Measurements from ENCODE around the gene GAB2.

GAB2 gene

DNA sequence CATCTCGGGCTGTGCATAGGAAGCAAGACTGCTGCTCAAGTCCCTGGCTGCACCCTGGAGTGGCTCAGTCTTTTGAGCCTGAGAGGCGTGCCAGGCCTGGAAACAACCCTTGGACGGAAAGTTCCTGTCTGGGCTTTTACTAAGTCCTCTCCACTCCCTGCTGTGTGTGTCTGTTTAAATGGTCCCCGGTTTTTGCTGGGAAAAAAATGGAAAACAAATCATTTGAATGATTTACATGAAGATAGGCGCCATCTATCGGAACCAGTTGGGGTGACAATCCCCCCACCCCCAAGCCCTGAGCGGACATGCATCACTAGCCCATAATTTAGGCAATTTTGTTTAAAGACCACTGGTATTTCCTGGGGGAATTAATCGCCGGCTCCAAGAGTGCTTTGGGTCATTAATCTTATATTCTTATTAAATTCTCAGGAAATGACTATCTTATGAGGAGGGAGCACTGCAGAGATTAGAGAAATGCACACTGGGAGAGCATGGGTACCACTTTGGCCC, 2.7 kb upstream of the GAB2 start:
- Histone ChIP-seq H3K9me3 (ENCODE audit: control insufficient read depth, insufficient read depth, low read depth, low read length) (no peaks in the 10 kb centered on the region), H3K27ac (ENCODE audit: extremely low read depth, low read depth, low read length) (no peak overlapping the region), H3K4me3 (ENCODE audit: low read depth, low read length) (no peak overlapping the region), H3K4me1 (ENCODE audit: control insufficient read depth, insufficient read depth, low read length) (no peaks in the 10 kb centered on the region; the same call in 1 of the 2 replicates), H3K36me3 (ENCODE audit: control insufficient read depth in 2 of 2, insufficient read depth in 1 of 2, low read length in 2 of 2) (no peaks in the 10 kb centered on the region)
- POLR2A ChIA-PET = no interaction called here
- CTCF ChIA-PET = interaction anchor here (0.6 to 9.6 kb wide), 10 partner anchors 10 to 647 kb away, joined by 3 to 52 read pairs (median 4); no protein-coding TSS in a partner anchor
- TF ChIP-seq ZNF221 (tag by site-specific recombination; IDR thresholded peaks at IDR 0.05; ENCODE audit: borderline replicate concordance) (no peak), ZNF654 (tag by site-specific recombination; IDR thresholded peaks at IDR 0.05; ENCODE audit: low read depth) (peak; percentile 10; the same call in 1 of the 2 replicates), PRDM1 (tag by site-specific recombination; IDR thresholded peaks at IDR 0.05) (peak; percentile 8; the same call in 1 of the 2 replicates), IKZF3 (tag by site-specific recombination; IDR thresholded peaks at IDR 0.05) (0 out of 2 replicates have a peak, but pooled peaks have one; percentile 12), ZBTB17 (tag by site-specific recombination; IDR thresholded peaks at IDR 0.05) (no peak), ZNF175 (tag by site-specific recombination; IDR thresholded peaks at IDR 0.05) (no peak), ZNF76 (tag by site-specific recombination; IDR thresholded peaks at IDR 0.05; ENCODE audit: borderline replicate concordance, low read depth) (no peak), ZNF776 (tag by site-specific recombination; IDR thresholded peaks at IDR 0.05; ENCODE audit: borderline replicate concordance) (no peak), ZNF621 (tag by site-specific recombination; IDR thresholded peaks at IDR 0.05) (no peak)
- TF ChIP-seq, protein P1, sequence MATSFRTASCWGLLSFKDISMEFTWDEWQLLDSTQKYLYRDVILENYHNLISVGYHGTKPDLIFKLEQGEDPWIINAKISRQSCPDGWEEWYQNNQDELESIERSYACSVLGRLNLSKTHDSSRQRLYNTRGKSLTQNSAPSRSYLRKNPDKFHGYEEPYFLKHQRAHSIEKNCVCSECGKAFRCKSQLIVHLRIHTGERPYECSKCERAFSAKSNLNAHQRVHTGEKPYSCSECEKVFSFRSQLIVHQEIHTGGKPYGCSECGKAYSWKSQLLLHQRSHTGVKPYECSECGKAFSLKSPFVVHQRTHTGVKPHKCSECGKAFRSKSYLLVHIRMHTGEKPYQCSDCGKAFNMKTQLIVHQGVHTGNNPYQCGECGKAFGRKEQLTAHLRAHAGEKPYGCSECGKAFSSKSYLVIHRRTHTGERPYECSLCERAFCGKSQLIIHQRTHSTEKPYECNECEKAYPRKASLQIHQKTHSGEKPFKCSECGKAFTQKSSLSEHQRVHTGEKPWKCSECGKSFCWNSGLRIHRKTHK (tag by site-specific recombination; IDR thresholded peaks at IDR 0.05) = no peak
- TF ChIP-seq, protein P2, sequence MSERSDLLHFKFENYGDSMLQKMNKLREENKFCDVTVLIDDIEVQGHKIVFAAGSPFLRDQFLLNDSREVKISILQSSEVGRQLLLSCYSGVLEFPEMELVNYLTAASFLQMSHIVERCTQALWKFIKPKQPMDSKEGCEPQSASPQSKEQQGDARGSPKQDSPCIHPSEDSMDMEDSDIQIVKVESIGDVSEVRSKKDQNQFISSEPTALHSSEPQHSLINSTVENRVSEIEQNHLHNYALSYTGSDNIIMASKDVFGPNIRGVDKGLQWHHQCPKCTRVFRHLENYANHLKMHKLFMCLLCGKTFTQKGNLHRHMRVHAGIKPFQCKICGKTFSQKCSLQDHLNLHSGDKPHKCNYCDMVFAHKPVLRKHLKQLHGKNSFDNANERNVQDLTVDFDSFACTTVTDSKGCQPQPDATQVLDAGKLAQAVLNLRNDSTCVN (tag by site-specific recombination; optimal IDR thresholded peaks at IDR 0.05) = no peak
- TF ChIP-seq, protein P3, sequence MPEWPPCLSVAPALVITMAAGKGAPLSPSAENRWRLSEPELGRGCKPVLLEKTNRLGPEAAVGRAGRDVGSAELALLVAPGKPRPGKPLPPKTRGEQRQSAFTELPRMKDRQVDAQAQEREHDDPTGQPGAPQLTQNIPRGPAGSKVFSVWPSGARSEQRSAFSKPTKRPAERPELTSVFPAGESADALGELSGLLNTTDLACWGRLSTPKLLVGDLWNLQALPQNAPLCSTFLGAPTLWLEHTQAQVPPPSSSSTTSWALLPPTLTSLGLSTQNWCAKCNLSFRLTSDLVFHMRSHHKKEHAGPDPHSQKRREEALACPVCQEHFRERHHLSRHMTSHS (tag by site-specific recombination; IDR thresholded peaks at IDR 0.05) = no peak
- TF ChIP-seq, protein P4, sequence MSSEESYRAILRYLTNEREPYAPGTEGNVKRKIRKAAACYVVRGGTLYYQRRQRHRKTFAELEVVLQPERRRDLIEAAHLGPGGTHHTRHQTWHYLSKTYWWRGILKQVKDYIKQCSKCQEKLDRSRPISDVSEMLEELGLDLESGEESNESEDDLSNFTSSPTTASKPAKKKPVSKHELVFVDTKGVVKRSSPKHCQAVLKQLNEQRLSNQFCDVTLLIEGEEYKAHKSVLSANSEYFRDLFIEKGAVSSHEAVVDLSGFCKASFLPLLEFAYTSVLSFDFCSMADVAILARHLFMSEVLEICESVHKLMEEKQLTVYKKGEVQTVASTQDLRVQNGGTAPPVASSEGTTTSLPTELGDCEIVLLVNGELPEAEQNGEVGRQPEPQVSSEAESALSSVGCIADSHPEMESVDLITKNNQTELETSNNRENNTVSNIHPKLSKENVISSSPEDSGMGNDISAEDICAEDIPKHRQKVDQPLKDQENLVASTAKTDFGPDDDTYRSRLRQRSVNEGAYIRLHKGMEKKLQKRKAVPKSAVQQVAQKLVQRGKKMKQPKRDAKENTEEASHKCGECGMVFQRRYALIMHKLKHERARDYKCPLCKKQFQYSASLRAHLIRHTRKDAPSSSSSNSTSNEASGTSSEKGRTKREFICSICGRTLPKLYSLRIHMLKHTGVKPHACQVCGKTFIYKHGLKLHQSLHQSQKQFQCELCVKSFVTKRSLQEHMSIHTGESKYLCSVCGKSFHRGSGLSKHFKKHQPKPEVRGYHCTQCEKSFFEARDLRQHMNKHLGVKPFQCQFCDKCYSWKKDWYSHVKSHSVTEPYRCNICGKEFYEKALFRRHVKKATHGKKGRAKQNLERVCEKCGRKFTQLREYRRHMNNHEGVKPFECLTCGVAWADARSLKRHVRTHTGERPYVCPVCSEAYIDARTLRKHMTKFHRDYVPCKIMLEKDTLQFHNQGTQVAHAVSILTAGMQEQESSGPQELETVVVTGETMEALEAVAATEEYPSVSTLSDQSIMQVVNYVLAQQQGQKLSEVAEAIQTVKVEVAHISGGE (tag by site-specific recombination; conservative IDR thresholded peaks at IDR 0.05; ENCODE audit: low read depth) = peak; percentile 74

DNA sequence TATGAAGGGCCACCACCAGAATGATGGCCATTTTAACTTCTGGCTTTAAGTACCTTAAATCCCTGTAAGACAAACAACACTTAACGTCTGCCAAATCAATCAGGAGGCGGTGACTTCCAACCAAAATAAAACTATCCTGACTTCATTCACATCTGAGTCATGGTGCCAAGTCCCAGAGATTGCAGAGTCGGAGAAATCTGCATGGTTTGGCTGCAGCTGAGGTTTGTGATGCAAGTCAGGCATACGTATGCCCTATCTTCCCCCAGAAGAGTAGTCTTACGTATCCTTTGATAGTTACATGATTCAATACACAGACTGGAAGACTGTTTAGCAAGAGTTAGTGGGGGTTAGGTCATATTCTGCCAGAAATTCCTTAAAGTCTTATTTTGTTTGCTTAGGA, 1.7 kb upstream of the GAB2 start:
- POLR2A ChIA-PET = no interaction called here
- CTCF ChIA-PET = interaction anchor here (0.5 to 9.6 kb wide), 7 partner anchors 8 to 860 kb away, joined by 3 to 52 read pairs (median 4); no protein-coding TSS in a partner anchor
- Histone ChIP-seq H3K27ac (ENCODE audit: extremely low read depth, low read depth, low read length) (no peak overlapping the region), H3K36me3 (ENCODE audit: control insufficient read depth in 2 of 2, insufficient read depth in 1 of 2, low read length in 2 of 2) (no peaks in the 10 kb centered on the region), H3K9me3 (ENCODE audit: control insufficient read depth, insufficient read depth, low read depth, low read length) (no peaks in the 10 kb centered on the region), H3K4me3 (ENCODE audit: low read depth, low read length) (no peak overlapping the region), H3K4me1 (ENCODE audit: control insufficient read depth, insufficient read depth, low read length) (no peaks in the 10 kb centered on the region; the same call in 1 of the 2 replicates)
- TF ChIP-seq ZNF670 (tag by site-specific recombination; IDR thresholded peaks at IDR 0.05; ENCODE audit: low read depth) (no peak), ZNF654 (tag by site-specific recombination; IDR thresholded peaks at IDR 0.05; ENCODE audit: low read depth) (no peak), ZNF549 (tag by site-specific recombination; IDR thresholded peaks at IDR 0.05) (no peak), KLF10 (tag by site-specific recombination; IDR thresholded peaks at IDR 0.05) (0 out of 2 replicates have a peak, but pooled peaks have one; percentile 5), ZBTB20 (tag by site-specific recombination; IDR thresholded peaks at IDR 0.05) (peak; percentile 75), ZNF157 (tag by site-specific recombination; IDR thresholded peaks at IDR 0.05) (no peak), EGR2 (tag by site-specific recombination; IDR thresholded peaks at IDR 0.05; ENCODE audit: low read depth) (no peak), ZNF776 (tag by site-specific recombination; IDR thresholded peaks at IDR 0.05; ENCODE audit: borderline replicate concordance) (no peak), YY1 (tag by site-specific recombination; IDR thresholded peaks at IDR 0.05) (no peak), FEZF1 (tag by site-specific recombination; IDR thresholded peaks at IDR 0.05) (peak; percentile 45; the same call in 1 of the 2 replicates), GFI1B (tag by site-specific recombination; IDR thresholded peaks at IDR 0.05) (peak; percentile 94)
- TF ChIP-seq, protein P5, sequence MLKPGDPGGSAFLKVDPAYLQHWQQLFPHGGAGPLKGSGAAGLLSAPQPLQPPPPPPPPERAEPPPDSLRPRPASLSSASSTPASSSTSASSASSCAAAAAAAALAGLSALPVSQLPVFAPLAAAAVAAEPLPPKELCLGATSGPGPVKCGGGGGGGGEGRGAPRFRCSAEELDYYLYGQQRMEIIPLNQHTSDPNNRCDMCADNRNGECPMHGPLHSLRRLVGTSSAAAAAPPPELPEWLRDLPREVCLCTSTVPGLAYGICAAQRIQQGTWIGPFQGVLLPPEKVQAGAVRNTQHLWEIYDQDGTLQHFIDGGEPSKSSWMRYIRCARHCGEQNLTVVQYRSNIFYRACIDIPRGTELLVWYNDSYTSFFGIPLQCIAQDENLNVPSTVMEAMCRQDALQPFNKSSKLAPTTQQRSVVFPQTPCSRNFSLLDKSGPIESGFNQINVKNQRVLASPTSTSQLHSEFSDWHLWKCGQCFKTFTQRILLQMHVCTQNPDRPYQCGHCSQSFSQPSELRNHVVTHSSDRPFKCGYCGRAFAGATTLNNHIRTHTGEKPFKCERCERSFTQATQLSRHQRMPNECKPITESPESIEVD (tag by site-specific recombination; IDR thresholded peaks at IDR 0.05) = no peak
- TF ChIP-seq, protein P6, sequence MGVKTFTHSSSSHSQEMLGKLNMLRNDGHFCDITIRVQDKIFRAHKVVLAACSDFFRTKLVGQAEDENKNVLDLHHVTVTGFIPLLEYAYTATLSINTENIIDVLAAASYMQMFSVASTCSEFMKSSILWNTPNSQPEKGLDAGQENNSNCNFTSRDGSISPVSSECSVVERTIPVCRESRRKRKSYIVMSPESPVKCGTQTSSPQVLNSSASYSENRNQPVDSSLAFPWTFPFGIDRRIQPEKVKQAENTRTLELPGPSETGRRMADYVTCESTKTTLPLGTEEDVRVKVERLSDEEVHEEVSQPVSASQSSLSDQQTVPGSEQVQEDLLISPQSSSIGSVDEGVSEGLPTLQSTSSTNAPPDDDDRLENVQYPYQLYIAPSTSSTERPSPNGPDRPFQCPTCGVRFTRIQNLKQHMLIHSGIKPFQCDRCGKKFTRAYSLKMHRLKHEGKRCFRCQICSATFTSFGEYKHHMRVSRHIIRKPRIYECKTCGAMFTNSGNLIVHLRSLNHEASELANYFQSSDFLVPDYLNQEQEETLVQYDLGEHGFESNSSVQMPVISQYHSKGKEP (tag by site-specific recombination; IDR thresholded peaks at IDR 0.05) = peak; percentile 79
